Posterior cingulate gyrus (tissue), 11 donors: ENCODE results near the gene IRF1.
A peak's percentile ranks its signal among the peaks of the same experiment; 100 is the strongest.
"Not testable (repeated sequence)": the region's sequence is repeated elsewhere in the genome, so short reads cannot be mapped to it uniquely, and the experiment has no call there.

Experiments
- DNase-seq, 10 donors: peaks; one replicate each; pipeline versions ENCODE4 v3.0.0 to v3.0.0-alpha.2; 2020 to 2021; ENCODE audit warnings: mixed read lengths in 3 of 10
- intact Hi-C: fragments of 100-400 bp; cut with DNase I; formaldehyde crosslinking; loops from one replicate; pipeline ENCODE4 v1.15.1; 2023

IRF1 gene

DNA sequence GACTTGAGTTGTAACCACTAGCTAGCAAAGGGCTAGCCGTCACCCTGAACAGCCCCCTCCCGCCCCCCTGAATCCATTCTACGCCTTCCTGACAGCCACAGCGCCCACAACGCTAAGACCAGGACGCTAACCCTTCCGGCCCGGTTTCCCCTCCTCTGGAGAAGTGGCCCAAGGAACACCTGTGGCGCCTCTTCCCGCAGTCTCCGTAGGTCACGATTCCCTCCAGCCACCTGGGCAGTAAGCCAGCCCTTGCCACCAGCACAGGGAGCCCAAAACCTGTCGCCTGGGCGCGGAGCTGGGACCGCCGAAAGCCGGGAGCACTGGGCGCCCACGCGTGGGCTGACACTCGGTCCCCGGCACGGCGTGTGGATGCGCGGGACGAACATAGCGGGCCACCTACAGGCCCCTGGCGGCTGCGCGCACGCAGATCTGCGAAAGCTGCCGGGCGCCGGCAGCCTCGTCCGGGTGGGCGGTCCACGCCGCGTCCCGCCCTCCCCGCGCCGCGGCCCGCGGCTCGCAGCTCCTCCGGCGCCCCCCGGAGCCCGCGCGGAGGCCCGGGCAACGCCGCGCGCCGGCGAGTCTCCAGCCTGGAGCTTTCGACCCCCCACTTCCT, 596 bp downstream of the IRF1 start:
- DNase-seq, result peak in 8 of 10 donors; percentile 27 to 93 (median 54)
- intact Hi-C loops, result loop anchor here (1.0 kb wide), 1 partner anchor 71 kb away; no protein-coding TSS in a partner anchor

DNA sequence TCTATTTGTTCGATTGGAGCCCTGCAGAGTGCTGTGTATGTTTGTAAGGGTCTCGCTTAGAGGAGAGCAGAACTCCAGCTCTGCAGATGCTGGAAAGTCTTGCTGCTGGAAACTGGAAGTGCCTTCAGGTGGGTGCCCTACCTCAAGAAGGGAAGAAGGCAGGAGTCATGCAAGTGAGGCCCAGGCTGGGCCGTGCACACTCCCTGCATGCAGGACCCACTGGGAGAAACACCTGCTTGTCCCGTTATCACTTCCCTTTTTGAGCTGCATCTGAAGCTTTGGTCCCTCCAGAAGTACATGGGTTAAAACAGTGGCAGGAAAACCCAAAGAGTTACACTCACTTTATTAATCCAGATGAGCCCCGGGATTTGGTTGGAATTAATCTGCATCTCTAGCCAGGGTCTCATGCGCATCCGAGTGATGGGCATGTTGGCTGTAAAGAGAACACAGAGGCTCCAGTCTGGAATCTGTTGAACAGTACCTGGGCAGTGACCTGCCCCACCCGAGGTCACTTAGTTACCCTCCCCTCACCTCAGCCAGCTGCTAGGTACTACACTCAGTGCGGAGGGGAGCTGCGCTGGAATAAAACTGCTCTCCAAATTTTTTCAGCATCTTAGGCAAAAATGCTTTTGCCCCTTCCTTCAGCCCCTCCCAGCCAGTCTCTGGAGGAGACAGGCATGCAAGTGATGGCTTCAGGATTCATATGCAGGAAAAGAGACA, 1.4 kb downstream of the IRF1 start:
- intact Hi-C loops, result no loop called here
- peak in 3 of 10 donors; percentile 1 to 72 (median 32) for DNase-seq

DNA sequence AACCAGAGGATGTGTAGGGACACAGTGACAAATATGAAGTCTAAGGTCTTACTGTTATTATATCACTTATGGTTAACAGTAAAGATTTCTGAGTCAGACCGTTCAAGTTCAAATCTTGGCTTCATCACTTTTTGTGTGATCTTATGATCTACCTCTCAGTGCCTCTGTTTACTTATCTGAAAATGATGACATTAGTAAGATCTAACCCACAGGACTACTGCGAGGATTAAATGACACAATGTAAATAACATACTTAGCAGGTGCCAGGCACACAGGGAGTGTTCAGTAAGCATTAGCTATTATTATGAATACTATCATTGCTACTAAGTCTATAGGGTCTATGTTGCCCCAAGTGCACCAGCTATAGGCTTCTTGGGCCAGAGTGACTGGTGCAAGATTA, 2.0 kb downstream of the IRF1 start:
- intact Hi-C loops, result no loop called here
- no peak for DNase-seq

DNA sequence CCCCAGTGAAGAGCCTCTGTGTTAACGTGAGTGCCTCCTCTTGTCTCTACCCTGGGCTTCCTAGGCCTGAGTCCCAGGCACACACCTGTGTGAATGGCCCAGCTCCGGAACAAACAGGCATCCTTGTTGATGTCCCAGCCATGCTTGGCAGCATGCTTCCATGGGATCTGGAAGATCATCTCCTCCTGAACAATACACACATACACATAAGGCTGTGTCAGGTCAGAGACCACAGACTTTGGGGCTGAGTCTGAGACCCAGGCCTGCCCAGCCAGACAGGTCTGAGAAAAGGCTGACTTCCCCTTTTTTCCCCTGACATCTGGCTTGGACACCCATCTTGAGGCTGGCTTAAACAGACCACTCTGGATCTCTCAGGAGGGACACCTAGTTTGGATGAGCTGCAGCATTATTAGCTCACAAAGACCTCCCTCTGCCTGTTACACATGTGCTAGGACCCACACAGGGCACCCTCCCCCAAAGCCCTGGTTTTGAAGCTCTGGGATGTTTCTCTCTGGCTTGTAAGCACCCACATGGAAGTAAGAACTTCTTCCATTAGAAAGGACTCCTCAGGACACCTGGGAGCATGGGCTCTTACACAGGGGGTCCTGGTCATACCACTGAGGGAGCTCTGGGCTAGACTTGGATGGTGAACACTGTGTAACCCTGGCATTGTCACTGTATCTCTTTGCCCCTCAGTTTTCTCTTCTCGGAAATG, 2.6 kb downstream of the IRF1 start:
- DNase-seq, result peak in 3 of 10 donors; percentile 1 to 24 (median 20)
- intact Hi-C loops, result no loop called here

DNA sequence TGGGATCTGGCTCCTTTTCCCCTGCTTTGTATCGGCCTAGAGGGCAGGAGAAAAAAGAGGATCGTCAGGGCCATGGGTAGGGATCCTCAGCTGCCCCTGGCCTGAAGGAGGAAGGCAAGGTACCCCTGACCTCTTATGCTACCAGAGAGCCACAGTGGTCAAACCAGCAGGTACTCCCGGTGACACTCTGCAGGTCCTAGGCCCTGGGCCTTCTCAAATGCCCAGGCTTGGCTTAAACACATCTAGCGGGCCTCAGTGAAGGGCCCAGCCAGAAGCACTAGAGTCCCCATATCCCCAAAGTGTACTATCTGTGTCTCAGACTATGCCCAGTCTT, 3.5 kb downstream of the IRF1 start:
- intact Hi-C loops, result no loop called here

DNA sequence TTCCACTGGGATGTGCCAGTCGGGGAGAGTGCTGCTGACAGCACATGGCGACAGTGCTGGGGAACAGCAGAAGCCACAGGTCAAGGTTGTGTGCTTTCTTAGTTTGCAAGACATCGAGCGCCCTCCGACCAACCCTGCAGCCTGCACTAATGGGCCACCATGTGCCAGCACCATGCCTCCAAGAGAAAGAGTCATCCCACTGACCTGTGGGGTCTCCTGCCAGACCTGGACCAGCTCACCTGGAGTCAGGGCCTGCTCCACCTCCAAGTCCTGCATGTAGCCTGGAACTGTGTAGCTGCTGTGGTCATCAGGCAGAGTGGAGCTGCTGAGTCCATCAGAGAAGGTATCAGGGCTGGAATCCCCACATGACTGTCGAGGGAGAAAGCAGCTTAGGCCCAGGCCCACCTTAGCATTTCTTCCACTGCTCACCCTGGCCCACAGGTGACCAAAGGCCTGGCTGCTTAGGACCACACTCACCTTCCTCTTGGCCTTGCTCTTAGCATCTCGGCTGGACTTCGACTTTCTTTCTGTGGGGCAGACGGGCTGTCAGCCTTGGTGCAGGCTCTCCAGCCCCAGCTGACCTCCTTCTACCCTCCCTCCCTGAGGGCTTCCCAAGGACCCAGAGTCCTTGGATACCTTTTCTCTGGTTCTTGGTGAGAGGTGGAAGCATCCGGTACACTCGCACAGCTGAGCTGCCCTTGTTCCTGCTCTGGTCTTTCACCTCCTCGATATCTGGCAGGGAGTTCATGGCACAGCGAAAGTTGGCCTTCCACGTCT, 4.1 kb downstream of the IRF1 start:
- DNase-seq, result peak in 2 of 10 donors; percentile 3 to 36
- intact Hi-C loops, result no loop called here

More for the DNA sequence above, 3.5 kb downstream of the IRF1 start:
- DNase-seq, result peak in 1 of 10 donors; percentile 29

DNA sequence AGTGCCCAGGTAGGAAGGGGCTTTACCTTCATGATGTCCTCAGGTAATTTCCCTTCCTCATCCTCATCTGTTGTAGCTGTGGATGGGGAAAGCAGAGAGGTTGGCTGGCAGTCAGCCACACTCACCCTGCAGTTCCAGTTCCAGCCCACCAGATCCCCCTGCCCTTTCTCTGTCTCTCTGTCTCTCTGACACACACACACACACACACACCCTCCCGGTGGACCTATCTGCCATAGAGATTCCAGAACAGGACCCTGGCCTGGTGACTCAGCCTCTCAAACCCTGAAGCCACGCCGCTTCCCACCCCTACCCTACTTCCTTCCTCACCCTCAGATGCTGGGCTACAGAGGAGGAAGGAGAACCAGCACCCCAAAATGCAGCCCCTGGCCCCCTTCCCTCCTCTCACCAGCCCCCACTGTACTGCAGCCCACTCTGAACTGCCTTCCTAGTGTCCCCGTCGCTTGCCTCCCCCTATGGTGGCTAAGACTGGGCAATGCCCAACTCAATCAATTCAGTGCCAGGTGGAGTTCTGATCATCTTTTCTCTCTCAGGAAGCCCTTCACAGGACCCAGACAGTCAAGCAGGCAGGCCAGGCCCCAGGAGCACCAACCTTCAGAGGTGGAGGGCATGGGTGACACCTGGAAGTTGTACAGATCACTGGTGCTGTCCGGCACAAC, 4.8 kb downstream of the IRF1 start:
- intact Hi-C loops, result no loop called here
- DNase-seq, result peak in 2 of 10 donors; percentile 1 to 61

DNA sequence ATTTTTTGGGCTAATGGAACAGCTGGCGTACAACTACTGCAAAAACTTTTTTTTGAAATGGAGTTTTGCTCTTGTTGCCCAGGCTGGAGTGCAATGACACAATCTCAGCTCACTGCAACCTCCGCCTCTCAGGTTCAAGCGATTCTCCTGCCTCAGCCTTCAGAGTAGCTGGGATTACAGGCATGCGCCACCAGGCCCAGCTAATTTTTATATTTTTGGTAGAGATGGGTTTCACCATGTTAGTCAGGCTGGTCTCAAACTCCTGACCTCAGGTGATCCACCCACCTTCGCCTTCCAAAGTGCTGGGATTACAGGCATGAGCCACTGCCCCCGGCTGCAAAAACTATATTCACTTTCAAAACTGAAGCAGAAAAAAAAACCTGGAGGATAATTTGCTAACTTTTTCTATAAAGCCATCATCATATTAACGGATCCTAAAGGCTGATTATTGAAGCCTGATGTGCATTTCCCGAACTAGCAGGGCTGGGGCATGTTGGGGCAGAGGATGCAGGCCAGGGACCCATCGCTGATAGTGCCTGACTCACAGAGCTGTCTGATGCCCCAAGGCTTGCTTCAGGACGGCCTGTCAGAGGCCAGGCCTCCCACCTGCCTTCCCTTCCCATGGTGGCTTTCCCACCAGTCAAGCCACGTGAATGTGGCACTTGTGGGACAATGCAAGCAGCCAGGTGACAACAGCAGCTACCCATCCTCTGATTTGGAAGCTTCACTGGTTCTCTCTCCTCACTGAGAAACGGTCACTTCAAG, 5.5 kb downstream of the IRF1 start:
- intact Hi-C loops, result not testable (repeated sequence)
- DNase-seq, result peak in 2 of 10 donors; percentile 1 to 73

DNA sequence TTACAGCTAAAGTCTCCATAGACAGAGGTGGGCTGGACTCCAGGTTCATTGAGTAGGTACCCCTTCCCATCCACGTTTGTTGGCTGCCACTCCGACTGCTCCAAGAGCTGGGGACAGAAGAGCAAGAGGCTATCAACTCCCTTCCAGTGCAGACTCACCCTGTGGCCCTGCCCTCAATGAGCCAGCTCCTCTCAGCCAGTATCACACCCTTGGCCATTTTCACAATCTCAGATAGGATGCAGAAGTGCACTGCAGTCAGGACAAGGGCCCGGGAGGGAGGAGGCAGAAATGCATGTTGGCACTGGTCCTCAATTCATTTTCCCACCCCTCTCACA, 6.2 kb downstream of the IRF1 start:
- DNase-seq, result peak in 2 of 10 donors; percentile 20 to 32
- intact Hi-C loops, result no loop called here

DNA sequence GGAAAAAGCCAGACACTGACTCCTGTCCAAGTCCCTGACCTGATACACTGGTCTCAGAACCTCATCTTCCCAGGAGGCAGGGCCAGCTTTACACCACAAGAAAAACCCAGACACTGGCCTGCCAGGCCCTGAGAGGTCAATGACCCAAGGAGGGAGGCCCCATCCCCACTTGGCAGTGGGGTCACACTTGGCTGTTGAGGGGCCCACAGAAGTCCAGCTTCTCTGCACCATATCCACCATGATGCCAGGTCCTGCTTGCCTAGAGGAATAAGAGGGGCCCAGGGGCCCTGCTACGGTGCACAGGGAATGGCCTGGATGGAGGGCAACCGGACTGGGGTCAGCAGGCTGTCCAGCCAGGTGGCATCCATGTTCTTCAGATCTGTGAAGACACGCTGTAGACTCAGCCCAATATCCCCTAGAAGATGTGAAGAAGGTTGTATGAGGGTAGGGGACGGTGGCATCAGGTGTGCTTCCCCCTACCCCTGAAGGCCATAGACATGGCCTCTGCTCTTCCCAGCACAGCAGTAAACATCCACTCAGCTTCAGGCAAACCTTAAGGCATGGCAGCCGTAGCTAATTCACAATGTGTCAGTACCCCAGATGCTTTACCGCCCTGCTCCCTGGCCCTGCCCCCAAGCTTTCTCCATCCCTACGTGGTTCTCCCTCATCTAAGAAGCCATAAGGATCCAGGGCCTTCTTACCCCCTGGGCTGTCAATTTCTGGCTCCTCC, 6.7 kb downstream of the IRF1 start:
- intact Hi-C loops, result no loop called here
- peak in 2 of 10 donors; percentile 18 to 65 for DNase-seq

DNA sequence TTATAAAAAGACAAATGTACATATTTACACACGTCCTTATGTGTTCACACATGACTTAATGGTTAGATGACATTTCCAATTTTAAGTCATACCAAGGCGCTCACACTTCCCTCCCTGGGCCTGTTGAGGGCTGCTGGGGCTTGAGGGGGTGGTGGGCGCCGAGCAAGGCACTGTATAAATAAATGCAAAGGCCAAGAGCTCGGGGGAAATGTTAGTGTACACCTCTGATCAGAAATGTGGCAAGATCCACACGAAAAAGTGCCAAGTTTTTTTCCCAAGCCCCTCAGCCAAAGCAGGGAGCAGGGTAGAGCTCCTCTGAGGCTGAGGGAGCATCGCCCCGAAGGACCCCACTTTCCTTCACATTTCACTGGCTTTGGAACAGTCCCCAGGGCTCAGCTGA, 7.5 kb downstream of the IRF1 start:
- peak in 1 of 10 donors; percentile 52 for DNase-seq
- intact Hi-C loops, result no loop called here

DNA sequence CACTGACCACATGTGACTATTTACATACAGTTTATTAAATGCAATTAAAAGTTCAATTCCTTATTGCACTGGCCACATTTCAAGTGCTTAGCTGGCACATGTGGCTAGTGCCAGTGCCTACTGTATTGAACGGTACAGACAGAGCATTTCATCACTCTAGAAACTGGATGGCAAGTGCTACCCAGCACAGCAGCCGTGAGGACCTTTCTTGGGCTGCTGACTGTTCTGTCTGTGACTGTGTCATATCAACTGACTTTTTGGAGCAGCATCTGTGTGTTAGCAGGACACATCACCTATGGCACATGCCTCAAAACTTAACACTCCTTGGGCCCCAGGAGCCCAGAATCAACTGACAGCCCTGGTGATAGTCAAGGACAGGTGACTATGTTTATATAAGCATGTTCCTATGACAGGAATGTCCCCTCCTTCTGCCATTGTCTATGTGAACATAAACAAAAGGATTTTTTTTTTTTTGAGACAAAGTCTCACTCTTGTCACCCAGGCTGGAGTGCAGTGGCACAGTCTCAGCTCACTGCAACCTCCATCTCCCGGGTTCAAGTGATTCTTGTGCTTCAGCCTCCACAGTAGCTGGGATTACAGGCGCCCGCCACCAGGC, 8.9 kb downstream of the IRF1 start:
- intact Hi-C loops, result no loop called here
- DNase-seq, result no peak

DNA sequence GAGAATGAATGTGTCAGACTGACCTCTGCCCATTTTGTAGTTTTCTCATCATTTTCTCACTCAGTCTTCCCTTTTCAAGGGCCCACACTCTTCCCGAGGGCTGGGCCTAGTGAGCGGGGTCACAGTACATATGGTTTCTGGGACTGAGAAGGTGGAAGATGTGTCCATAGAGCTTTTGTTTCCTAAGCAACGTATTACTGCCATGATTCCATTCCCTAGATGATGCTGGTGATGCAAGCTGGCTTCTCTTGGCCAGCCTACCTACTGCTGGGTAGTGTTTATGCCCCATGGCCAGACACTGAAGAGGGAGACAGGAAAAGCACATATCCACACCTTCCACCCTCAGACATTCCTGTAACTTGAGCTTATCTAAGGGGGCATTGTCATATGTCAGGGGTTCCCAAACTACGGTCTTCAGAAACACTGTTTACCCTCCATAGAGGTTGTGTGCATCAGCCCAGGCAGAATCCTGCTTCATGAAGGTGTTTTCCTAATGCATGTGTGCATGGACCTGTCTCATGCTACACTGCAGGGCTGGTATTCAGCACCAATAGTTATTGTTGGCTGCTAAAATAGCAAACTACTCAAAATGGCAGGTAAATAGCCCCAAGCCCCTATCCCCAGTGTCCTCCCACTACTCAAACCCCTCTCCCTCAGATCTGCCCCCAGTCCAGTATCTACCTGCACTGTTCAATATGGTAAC, 9.5 kb downstream of the IRF1 start:
- no peak for DNase-seq
- intact Hi-C loops, result no loop called here

DNA sequence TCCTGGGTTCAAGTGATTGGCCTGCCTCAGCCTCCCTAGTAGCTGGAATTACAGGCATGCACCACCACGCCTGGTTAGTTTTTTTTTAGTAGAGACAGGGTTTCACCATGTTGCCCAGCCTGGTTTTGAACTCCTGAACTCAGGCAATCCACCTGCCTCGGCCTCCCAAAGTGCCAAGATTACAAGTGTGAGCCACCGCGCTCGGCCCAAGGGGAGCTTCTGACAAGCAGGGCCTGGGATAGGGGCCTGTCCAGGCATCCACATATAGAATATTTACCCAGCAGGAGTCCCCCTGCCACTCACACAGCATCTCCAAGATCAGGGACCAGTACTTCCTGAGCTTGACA, 10.1 kb downstream of the IRF1 start:
- intact Hi-C loops, result no loop called here
- DNase-seq, result peak in 1 of 10 donors; percentile 52

DNA sequence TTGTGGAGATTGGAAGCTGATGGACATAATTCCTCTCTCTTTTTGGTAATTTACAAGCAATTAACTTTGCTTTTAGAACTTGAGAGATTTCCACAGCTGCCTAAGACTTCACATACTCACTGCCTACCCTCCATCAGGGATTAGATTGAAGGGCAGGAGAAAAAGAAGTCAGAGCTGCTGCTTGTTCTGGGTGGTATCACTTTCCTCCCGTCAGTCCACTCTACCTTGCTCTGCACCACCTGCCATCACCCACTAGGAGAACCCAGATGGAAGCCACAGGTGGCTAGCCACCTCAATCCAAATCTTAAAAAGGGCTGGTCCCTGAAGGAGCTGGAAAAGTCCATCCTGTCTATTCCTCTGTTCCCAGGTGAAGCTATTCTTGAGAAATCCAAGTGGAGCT, 10.5 kb downstream of the IRF1 start:
- intact Hi-C loops, result no loop called here
- no peak for DNase-seq

DNA sequence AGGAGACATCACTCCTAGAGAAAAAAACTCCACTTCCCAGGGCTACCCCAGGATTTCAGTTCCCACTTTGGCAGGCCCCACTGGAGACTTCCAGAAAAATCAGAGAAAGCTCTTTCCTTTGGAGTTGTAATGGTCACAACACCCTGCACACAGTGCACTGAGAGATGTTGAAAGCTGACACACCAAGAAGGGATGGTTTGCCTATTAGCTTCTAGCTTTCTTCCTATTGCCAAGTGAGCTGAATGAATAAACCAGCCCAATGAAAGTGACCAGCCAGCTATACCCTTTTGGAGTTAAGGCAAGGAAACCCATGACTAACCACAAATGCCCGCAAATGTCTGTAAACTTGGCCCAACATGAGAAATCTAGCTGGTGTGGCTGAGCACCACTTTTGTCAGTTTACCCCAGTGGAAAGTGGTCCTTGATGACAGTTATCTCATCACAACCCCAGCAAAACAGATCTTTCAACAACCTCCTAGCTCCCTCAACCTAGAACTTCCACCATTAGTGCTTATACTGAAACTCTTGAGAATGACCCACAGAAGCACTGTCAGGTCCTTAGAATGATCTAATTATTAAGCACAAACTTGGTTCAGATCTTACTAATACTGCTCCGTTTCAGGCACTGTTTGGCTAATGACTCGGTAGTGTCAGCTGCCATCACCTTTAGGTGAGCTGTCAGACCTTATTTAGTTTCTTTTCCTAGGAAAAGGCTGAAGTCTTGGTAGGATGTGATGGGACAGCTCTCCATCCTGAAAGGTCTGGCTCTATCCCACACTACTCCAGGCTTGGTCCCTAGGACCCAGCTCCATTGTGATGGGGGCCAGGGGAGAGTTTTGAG, 11.2 kb downstream of the IRF1 start:
- intact Hi-C loops, result no loop called here
- DNase-seq, result peak in 1 of 10 donors; percentile 38

DNA sequence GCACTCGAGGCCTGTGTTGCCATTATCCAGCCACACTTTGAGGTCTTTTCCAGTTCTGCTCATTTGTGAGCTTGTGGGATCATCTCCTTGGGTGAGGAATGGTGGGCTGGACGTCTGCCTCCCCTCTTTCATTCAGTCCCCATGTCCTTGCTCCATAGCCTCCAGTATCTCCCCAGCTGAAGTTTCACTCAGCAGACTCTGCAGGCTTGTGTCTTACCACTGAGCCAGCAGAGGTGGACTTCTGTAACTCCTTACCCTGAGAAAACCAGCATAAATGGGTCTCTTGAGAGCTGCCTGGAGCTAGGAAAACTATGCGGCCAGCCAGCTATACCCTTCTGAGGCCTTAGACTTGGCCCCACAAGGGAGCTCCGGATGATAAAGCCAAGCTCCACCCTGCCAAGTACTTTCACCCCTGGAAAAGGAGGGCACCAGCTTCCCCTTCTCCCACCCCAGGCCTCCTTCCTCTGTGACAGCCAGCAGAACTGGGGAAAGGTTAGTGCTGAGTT, 12.2 kb downstream of the IRF1 start:
- DNase-seq, result no peak
- intact Hi-C loops, result no loop called here
